ENCODE data around the gene CCDC157.

CCDC157 gene

DNA sequence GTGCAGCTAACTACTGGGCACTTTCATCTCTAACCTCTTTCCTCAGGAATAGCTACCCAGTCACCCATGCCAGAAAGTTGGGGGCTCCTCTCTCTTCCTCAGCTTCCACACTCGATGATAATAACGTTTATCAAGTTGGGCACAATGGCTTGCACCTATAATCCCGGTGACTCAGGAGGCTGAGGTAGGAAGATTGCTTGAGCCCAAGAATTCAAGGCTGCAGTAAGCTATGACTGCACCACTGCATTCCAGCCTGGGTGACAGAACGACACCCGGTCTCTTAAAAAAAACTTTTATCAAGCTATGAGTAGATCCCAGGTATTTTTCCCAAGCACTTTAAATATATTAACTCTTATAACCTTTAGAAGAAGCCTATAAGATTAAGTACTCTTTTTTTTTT, 2.2 kb upstream of the CCDC157 start:
- DNase-seq (ENCODE audit: low read depth in 2 of 2) = no peak

GRCh38 chr22:30357236-30357570, 396 bp downstream of the CCDC157 start:
- no peak for DNase-seq (ENCODE audit: low read depth in 2 of 2)

GRCh38 chr22:30357650-30358215, 926 bp downstream of the CCDC157 start:
- no peak for DNase-seq (ENCODE audit: low read depth in 2 of 2)

DNA sequence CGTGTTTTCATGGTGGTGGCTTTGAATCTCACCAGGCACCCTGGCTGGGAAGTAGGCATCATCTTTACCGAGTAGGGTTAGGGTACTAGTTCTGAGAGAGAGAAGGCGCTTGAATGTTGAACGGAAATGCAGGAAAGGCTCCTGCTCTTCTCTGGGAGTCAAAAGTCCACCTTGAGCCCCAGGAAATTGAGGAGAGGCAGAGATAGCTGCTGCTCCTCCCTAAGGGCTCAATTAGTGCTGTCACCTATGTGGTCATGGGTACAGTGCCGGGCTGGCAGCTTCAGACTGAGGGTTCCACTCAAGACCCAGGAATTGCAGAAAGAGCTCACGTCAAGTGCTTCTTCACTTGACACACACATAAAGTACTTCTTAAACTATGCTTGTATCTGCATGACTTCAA, 1.7 kb downstream of the CCDC157 start:
- DNase-seq (ENCODE audit: low read depth in 2 of 2) = no peak

- no peak for DNase-seq (ENCODE audit: low read depth in 2 of 2)
Observed at GRCh38 chr22:30361916-30362650, 5.3 kb downstream of the CCDC157 start.

DNA sequence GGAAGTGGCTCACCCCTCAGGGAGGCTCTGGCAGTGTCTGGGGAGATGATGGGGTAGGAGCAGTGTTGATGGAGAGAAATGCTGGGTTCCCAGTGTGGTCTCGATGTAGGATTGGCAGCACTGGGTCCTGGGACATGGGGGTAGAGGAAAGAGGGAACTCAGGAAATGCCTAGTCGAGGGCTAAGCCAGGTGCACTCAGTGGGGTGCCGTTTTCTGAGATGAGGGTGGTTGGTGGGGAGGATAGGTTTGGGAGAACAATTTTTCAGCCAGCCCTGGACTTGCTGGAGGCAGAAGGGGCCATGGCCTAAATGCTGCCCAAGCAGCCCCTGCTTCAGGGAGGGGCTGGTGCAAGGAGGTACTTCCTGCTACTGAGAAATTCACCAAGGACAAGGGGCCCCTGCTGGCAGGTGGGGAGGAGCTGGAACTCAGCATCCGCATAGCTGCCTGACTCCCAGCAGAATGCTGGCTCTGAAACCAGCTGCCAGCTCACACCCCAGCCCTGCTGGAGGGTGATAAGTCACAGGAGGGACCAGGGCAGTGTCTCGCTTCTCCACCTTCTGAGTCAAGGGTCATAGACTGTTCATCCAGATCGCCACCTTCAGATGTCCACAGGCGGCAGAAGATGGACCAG, 6.0 kb downstream of the CCDC157 start:
- no peak for DNase-seq (ENCODE audit: low read depth in 2 of 2)

DNA sequence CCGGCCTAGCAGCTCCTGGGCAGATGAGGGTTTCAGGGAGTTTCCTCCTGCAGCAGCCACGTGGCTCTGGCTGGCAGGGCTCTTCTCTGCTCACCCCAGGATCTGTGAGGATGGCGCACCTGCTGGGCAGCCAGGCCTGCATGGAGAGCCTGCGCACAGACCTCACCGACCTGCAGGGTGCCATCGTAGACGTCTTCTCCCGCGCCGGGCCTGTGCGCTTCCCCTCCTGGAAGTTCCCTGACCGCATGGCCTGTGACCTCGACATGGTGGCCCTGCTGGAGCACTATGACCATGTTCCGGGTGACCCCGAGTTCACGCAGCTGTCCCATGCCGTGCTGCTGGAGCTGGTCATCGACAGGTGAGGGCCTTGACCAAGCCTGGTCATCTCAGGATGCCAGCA, 9.1 kb downstream of the CCDC157 start:
- no peak for DNase-seq (ENCODE audit: low read depth in 2 of 2)

GRCh38 chr22:30368420-30368819, 11.6 kb downstream of the CCDC157 start:
- DNase-seq (ENCODE audit: low read depth in 2 of 2) = no peak

DNA sequence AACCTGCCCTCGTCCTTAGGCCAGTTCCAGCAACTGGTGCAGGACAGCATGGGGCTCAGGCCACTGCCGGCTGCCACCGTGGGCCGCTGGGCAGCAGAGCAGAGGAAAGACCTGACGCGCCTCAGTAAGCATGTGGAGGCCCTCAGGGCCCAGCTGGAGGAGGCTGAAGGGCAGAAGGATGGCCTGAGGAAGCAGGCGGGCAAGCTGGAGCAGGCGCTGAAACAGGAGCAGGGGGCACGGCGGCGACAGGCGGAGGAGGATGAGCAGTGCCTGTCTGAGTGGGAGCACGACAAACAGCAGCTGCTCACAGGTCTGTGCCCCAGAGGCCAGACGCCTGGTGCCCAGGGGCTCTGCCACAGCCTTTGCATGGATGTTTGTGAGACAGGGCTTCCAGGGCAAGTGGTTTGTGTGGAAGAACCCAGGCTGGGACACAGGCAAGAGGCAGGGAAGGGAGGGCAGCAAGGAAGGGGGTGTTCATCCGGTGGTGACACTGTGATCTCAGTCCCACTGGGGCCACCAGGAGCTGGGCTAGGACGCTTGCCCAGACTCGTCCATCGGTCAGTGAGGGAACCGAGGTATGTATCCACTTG, 13.9 kb downstream of the CCDC157 start:
- no peak for DNase-seq (ENCODE audit: low read depth in 2 of 2)

DNA sequence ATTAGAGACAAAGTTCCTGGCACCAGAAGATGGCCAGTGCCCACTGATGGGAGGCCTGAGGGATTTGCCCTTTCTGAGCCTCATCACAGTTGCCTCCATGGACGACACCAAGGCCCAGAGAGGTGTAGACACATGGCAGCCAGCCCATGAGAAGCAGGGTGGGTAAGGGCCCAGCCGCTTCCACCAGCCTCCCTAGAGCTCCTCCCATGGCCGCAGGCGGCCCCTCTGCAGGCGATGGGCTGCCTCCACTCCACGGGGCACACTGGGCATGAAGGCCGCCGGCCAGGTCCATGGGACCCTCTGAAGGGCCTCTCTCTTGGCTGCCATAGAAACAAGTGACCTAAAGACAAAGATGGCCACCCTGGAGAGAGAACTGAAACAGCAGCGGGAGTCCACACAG, 14.5 kb downstream of the CCDC157 start:
- DNase-seq (ENCODE audit: low read depth in 2 of 2) = no peak

GRCh38 chr22:30371981-30372380, 15.2 kb downstream of the CCDC157 start:
- DNase-seq (ENCODE audit: low read depth in 2 of 2) = no peak

GRCh38 chr22:30372915-30373314, 16.1 kb downstream of the CCDC157 start:
- DNase-seq (ENCODE audit: low read depth in 2 of 2) = no peak

- DNase-seq (ENCODE audit: low read depth in 2 of 2) = no peak
Observed at GRCh38 chr22:30373331-30374325, 16.8 kb downstream of the CCDC157 start.

DNA sequence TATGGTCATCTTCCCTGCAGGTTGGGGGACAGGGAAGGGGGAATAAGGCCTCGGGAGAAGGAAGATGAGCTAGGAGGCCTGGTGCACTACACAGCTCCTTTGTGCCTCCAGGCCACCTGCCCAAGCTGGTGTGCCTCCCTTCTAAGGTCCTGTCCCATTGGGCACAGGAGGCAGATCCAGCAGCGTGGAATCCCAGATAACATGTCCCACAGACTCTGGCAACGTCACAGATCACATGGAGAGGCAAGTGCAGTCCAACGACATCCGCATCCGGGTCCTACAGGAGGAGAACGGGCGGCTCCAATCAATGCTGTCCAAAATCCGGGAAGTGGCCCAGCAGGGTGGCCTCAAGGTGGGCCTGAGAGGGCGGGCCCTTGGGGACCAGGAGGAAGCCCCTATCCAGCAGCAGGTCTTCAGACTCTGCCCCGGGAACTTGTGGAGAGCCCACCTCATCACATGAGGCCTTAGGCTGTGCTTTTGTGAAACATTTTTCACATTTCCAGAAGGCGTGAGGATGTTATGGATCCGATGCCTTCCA, 18.6 kb downstream of the CCDC157 start:
- DNase-seq (ENCODE audit: low read depth in 2 of 2) = no peak

DNA sequence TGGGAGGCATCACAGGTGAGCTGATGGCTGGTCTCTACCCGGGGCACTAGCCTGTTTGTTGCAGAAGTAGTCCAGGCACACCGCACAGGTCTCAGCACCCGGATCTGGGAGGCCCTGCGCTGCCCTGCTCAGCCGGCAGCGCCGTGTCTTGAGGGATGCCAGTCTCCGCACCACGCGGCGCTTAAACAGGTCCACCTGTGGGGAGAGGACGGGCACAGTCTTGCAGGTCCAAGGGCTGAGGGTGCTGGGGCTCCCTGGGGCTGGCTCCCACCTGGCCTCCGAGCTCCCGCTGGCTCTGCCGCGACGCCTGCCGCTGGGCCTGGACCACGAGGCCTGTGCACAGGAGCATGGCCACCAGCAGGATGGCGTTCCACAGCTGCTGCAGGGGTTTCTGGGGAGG, 23.2 kb downstream of the CCDC157 start:
- DNase-seq (ENCODE audit: low read depth in 2 of 2) = no peak

DNA sequence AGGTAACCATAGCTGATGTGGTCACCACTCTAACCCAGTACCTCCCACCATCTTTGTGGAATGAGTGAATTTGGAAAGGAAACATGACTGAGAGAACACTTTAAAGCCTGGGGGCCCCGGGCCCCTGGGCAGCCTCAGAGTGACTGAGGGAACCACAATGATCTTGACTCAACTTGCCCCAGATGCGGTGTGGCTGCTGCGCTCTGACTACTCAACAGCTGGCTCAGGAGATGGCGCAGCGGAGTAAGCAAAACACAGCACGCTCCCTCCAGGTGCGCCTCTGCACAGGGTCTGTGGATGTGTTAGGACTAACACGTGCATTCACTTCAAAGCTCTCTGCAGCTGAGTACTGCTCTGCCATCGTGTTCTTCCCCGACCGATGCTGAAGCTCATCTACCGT, 24.5 kb downstream of the CCDC157 start:
- DNase-seq (ENCODE audit: low read depth in 2 of 2) = no peak

- DNase-seq (ENCODE audit: low read depth in 2 of 2) = no peak
Observed at GRCh38 chr22:30382340-30382739, 25.5 kb downstream of the CCDC157 start.

GRCh38 chr22:30383061-30383460, 26.3 kb downstream of the CCDC157 start:
- DNase-seq (ENCODE audit: low read depth in 2 of 2) = no peak

DNA sequence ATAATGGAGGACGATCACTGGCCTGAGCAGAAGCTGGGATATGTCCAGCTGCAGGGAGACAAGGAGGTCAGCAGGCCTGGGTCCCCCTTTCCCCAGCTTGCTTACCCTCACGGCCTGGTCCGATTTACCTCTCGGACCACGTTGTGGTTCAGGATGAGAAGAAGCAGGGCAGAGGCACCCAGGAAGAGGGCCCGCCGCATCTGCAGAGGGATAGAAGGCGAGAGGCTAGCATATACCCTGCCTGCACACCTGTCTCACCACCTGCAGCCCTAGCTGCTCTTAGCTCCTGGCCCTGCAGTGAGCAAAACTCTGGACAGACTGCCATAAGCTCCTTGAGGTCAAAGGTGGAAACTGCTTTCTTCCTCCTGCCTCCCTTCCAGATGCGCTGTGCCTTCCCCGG, 29.1 kb downstream of the CCDC157 start:
- DNase-seq (ENCODE audit: low read depth in 2 of 2) = no peak

DNA sequence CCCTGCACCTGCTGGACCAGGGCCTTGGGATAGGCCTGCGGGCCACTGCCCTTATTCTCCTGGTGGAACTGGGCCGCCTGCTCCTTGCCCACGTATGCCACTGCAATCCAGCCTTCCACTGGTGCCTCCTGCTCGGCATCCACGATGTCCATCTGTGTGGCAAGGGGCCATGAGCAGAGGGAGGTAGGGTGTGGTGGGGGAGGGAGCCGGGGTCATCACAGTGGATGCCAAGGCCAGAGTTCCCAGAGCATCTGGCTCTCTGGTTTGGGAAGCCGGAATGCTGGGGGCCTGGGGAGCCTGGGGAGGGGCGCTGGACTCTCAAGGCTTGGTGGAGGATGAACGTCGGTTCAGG, 29.8 kb downstream of the CCDC157 start:
- no peak for DNase-seq (ENCODE audit: low read depth in 2 of 2)

- peak; percentile 26 to 75 for DNase-seq (ENCODE audit: low read depth in 2 of 2)
Observed at GRCh38 chr22:30386960-30387827, 30.4 kb downstream of the CCDC157 start, which contains the start of gene RNF215. Gene RNF215 (minus strand): TSS chr22:30387411. CDS start chr22:30387313, 98 bp downstream.
